ENCODE results near the gene LARGE1.

LARGE1 gene

GRCh38 chr22:33658775-33659174, 261.5 kb downstream of the LARGE1 start:
- no peak for DNase-seq (ENCODE audit: low read depth in 2 of 2)

GRCh38 chr22:33657670-33658069, 262.6 kb downstream of the LARGE1 start:
- no peak for DNase-seq (ENCODE audit: low read depth in 2 of 2)

- DNase-seq (ENCODE audit: low read depth in 2 of 2) = no peak
These were observed 263.3 kb downstream of the LARGE1 start for GRCh38 chr22:33656808-33657628.

- DNase-seq (ENCODE audit: low read depth in 2 of 2) = no peak
These were observed 265.9 kb downstream of the LARGE1 start for GRCh38 chr22:33654173-33654895.

GRCh38 chr22:33653532-33654063, 266.7 kb downstream of the LARGE1 start:
- no peak for DNase-seq (ENCODE audit: low read depth in 2 of 2)

- no peak for DNase-seq (ENCODE audit: low read depth in 2 of 2)
These were observed 267.7 kb downstream of the LARGE1 start for GRCh38 chr22:33652615-33653014.

- no peak for DNase-seq (ENCODE audit: low read depth in 2 of 2)
These were observed 270.0 kb downstream of the LARGE1 start for GRCh38 chr22:33650244-33650643.

GRCh38 chr22:33648478-33648877, 271.8 kb downstream of the LARGE1 start:
- no peak for DNase-seq (ENCODE audit: low read depth in 2 of 2)

GRCh38 chr22:33640900-33641299, 279.4 kb downstream of the LARGE1 start:
- no peak for DNase-seq (ENCODE audit: low read depth in 2 of 2)

GRCh38 chr22:33639588-33640254, 280.6 kb downstream of the LARGE1 start:
- no peak for DNase-seq (ENCODE audit: low read depth in 2 of 2)

GRCh38 chr22:33635766-33636165, 284.5 kb downstream of the LARGE1 start:
- DNase-seq (ENCODE audit: low read depth in 2 of 2) = no peak

- DNase-seq (ENCODE audit: low read depth in 2 of 2) = no peak
These were observed 288.5 kb downstream of the LARGE1 start for GRCh38 chr22:33631777-33632176.

GRCh38 chr22:33625959-33626358, 294.3 kb downstream of the LARGE1 start:
- no peak for DNase-seq (ENCODE audit: low read depth in 2 of 2)

GRCh38 chr22:33620085-33620484, 300.2 kb downstream of the LARGE1 start:
- DNase-seq (ENCODE audit: low read depth in 2 of 2) = no peak

- no peak for DNase-seq (ENCODE audit: low read depth in 2 of 2)
These were observed 313.8 kb downstream of the LARGE1 start for GRCh38 chr22:33606504-33606903.

GRCh38 chr22:33605666-33606065, 314.6 kb downstream of the LARGE1 start:
- no peak for DNase-seq (ENCODE audit: low read depth in 2 of 2)

- no peak for DNase-seq (ENCODE audit: low read depth in 2 of 2)
These were observed 315.1 kb downstream of the LARGE1 start for GRCh38 chr22:33605221-33605620.

GRCh38 chr22:33601062-33601461, 319.2 kb downstream of the LARGE1 start:
- DNase-seq (ENCODE audit: low read depth in 2 of 2) = no peak

GRCh38 chr22:33600595-33600994, 319.7 kb downstream of the LARGE1 start:
- DNase-seq (ENCODE audit: low read depth in 2 of 2) = no peak

- no peak for DNase-seq (ENCODE audit: low read depth in 2 of 2)
These were observed 320.2 kb downstream of the LARGE1 start for GRCh38 chr22:33600113-33600512.

GRCh38 chr22:33599596-33599995, 320.7 kb downstream of the LARGE1 start:
- no peak for DNase-seq (ENCODE audit: low read depth in 2 of 2)

- DNase-seq (ENCODE audit: low read depth in 2 of 2) = no peak
These were observed 321.5 kb downstream of the LARGE1 start for GRCh38 chr22:33598821-33599220.

Data from activated CD4-positive, alpha-beta T cell treated with anti-CD3 and anti-CD28 coated beads for 24 hours (primary cell).